ENCODE data around the gene APOBEC3A.

The APOBEC3A gene

GRCh38 chr22:38957046-38957770 is at the start of gene APOBEC3A:
Gene APOBEC3A, plus strand, starts transcription at chr22:38957609. Its CDS starts 83 bp downstream, at chr22:38957692.
- in situ Hi-C loops (cut with HindIII; ENCODE audit: low sequenced_read_pairs): no loop called here

GRCh38 chr22:38907767-38908166 is 49.6 kb upstream of the APOBEC3A start:
- in situ Hi-C loops (cut with HindIII; ENCODE audit: low sequenced_read_pairs): no loop called here

- in situ Hi-C loops (cut with HindIII; ENCODE audit: low sequenced_read_pairs): no loop called here
Measured at GRCh38 chr22:38911434-38911833, 46.0 kb upstream of the APOBEC3A start.

- in situ Hi-C loops (cut with HindIII; ENCODE audit: low sequenced_read_pairs): no loop called here
Measured at GRCh38 chr22:38919631-38920190, 37.7 kb upstream of the APOBEC3A start.

- in situ Hi-C loops (cut with HindIII; ENCODE audit: low sequenced_read_pairs): no loop called here
Measured at GRCh38 chr22:38921120-38921519, 36.3 kb upstream of the APOBEC3A start.

- in situ Hi-C loops (cut with HindIII; ENCODE audit: low sequenced_read_pairs): no loop called here
Measured at GRCh38 chr22:38921806-38922205, 35.6 kb upstream of the APOBEC3A start.

GRCh38 chr22:38923463-38924346 is 33.7 kb upstream of the APOBEC3A start:
- in situ Hi-C loops (cut with HindIII; ENCODE audit: low sequenced_read_pairs): no loop called here

- in situ Hi-C loops (cut with HindIII; ENCODE audit: low sequenced_read_pairs): no loop called here
Measured at GRCh38 chr22:38924347-38924952, 33.0 kb upstream of the APOBEC3A start.

- in situ Hi-C loops (cut with HindIII; ENCODE audit: low sequenced_read_pairs): no loop called here
Measured at GRCh38 chr22:38925571-38926041, 31.8 kb upstream of the APOBEC3A start.

- in situ Hi-C loops (cut with HindIII; ENCODE audit: low sequenced_read_pairs): no loop called here
Measured at GRCh38 chr22:38927033-38927781, 30.2 kb upstream of the APOBEC3A start.

- in situ Hi-C loops (cut with HindIII; ENCODE audit: low sequenced_read_pairs): loop anchor here (5.0 kb wide), 1 partner anchor 67 kb away; no protein-coding TSS in a partner anchor
Measured at GRCh38 chr22:38930512-38930911, 26.9 kb upstream of the APOBEC3A start.

GRCh38 chr22:38935023-38935422 is 22.4 kb upstream of the APOBEC3A start:
- in situ Hi-C loops (cut with HindIII; ENCODE audit: low sequenced_read_pairs): no loop called here

- in situ Hi-C loops (cut with HindIII; ENCODE audit: low sequenced_read_pairs): no loop called here
Measured at GRCh38 chr22:38935616-38936015, 21.8 kb upstream of the APOBEC3A start.

GRCh38 chr22:38936562-38936961 is 20.8 kb upstream of the APOBEC3A start:
- in situ Hi-C loops (cut with HindIII; ENCODE audit: low sequenced_read_pairs): no loop called here

- in situ Hi-C loops (cut with HindIII; ENCODE audit: low sequenced_read_pairs): no loop called here
Measured at GRCh38 chr22:38937036-38937435, 20.4 kb upstream of the APOBEC3A start.

- in situ Hi-C loops (cut with HindIII; ENCODE audit: low sequenced_read_pairs): no loop called here
Measured at GRCh38 chr22:38937541-38937940, 19.9 kb upstream of the APOBEC3A start.

- in situ Hi-C loops (cut with HindIII; ENCODE audit: low sequenced_read_pairs): no loop called here
Measured at GRCh38 chr22:38938221-38938620, 19.2 kb upstream of the APOBEC3A start.

GRCh38 chr22:38938925-38939324 is 18.5 kb upstream of the APOBEC3A start:
- in situ Hi-C loops (cut with HindIII; ENCODE audit: low sequenced_read_pairs): no loop called here

- in situ Hi-C loops (cut with HindIII; ENCODE audit: low sequenced_read_pairs): no loop called here
Measured at GRCh38 chr22:38940811-38941384, 16.5 kb upstream of the APOBEC3A start.

- in situ Hi-C loops (cut with HindIII; ENCODE audit: low sequenced_read_pairs): no loop called here
Measured at GRCh38 chr22:38941488-38941987, 15.9 kb upstream of the APOBEC3A start.

All from DLD1 (cell line).